HL-60 (cell line): ENCODE measurements around the gene EIF5.

Experiments
- DNase-seq, 2 experiments: peaks; one replicate each; pipeline ENCODE4 v3.0.0-alpha.2; 2010 to 2020; ENCODE audit warnings: low read depth in 1 of 2, low spot score in 1 of 2
- H3K27ac ChIP-seq: fragments of 250-450 bp; sonication (Bioruptor Pico); replicated peaks from 2 replicates; pipeline ENCODE4 v1.5.1; 2020; ENCODE audit warnings: mild to moderate bottlenecking, moderate library complexity
- H3K27me3 ChIP-seq: fragments of 250-450 bp; sonication (Bioruptor Pico); 2 replicates; pipeline ENCODE4 v1.5.1; 2021; ENCODE audit warnings: mild to moderate bottlenecking, moderate library complexity; ENCODE audit not compliant: insufficient read depth, poor library complexity, severe bottlenecking
- H3K4me3 ChIP-seq: replicated peaks from 2 replicates; pipeline ENCODE4 v1.5.1; 2011; ENCODE audit warnings: mild to moderate bottlenecking, control low read depth, low read length; ENCODE audit not compliant: insufficient read depth
- GABPA ChIP-seq: IDR thresholded peaks from 2 replicates; pipeline ENCODE4 v1.6.1; 2012; ENCODE audit warnings: low read depth
- POLR2AphosphoS5 ChIP-seq: IDR thresholded peaks from 2 replicates; pipeline ENCODE4 v1.6.1; 2012; ENCODE audit warnings: low read depth
- SPI1 ChIP-seq: IDR thresholded peaks from 2 replicates; pipeline ENCODE4 v1.6.1; 2012; ENCODE audit warnings: low read depth, mild to moderate bottlenecking, borderline replicate concordance
- TF ChIP-seq, protein P1 (sequence below): IDR thresholded peaks from one replicate; pipeline ENCODE4 v1.5.1; 2011; ENCODE audit warnings: low read length, control low read depth, inconsistent platforms; ENCODE audit not compliant: insufficient read depth
- TF ChIP-seq, protein P2 (sequence below): IDR thresholded peaks from 2 replicates; pipeline ENCODE4 v1.6.1; 2012; ENCODE audit warnings: low read depth; ENCODE audit not compliant: insufficient replicate concordance

The EIF5 gene

DNA sequence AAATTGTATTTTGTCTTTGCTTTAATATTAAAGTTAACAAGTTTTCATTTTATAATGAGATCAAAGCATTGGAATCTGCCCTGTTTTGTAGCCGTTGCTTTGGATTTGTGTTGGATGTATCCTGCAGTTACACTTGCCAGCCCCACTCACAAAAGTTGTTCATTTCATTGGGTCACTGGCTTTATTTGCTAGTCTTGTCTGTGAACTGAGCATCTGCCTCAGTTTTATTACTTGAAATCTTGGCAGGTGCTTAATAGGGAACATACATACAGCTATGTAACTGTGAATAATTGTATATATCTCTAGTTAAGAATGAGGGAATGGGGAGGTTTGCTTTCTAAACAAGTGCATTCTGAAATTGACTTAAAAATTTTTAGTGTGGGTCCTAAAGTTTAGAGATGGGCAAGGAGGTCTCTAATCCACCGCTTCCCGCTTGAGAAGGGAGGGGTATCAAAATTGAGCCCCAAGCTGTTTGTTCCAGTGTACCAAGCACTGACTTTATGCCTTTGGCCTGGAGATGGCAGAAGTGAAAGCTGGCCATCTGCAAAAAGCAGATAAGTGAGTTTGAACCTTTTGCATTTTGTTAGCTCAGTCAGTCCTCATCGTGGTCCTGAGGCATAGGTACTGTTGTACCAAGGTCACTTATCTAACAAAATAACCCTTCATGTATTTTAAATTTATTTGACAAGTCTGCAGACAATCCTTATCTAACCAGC is 9.3 kb downstream of the EIF5 start:
- TF ChIP-seq GABPA: no peak
- no peak; the same call in 1 of the 2 replicates for TF ChIP-seq POLR2AphosphoS5
- TF ChIP-seq, protein P1, sequence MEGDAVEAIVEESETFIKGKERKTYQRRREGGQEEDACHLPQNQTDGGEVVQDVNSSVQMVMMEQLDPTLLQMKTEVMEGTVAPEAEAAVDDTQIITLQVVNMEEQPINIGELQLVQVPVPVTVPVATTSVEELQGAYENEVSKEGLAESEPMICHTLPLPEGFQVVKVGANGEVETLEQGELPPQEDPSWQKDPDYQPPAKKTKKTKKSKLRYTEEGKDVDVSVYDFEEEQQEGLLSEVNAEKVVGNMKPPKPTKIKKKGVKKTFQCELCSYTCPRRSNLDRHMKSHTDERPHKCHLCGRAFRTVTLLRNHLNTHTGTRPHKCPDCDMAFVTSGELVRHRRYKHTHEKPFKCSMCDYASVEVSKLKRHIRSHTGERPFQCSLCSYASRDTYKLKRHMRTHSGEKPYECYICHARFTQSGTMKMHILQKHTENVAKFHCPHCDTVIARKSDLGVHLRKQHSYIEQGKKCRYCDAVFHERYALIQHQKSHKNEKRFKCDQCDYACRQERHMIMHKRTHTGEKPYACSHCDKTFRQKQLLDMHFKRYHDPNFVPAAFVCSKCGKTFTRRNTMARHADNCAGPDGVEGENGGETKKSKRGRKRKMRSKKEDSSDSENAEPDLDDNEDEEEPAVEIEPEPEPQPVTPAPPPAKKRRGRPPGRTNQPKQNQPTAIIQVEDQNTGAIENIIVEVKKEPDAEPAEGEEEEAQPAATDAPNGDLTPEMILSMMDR: no peak
- TF ChIP-seq, protein P2, sequence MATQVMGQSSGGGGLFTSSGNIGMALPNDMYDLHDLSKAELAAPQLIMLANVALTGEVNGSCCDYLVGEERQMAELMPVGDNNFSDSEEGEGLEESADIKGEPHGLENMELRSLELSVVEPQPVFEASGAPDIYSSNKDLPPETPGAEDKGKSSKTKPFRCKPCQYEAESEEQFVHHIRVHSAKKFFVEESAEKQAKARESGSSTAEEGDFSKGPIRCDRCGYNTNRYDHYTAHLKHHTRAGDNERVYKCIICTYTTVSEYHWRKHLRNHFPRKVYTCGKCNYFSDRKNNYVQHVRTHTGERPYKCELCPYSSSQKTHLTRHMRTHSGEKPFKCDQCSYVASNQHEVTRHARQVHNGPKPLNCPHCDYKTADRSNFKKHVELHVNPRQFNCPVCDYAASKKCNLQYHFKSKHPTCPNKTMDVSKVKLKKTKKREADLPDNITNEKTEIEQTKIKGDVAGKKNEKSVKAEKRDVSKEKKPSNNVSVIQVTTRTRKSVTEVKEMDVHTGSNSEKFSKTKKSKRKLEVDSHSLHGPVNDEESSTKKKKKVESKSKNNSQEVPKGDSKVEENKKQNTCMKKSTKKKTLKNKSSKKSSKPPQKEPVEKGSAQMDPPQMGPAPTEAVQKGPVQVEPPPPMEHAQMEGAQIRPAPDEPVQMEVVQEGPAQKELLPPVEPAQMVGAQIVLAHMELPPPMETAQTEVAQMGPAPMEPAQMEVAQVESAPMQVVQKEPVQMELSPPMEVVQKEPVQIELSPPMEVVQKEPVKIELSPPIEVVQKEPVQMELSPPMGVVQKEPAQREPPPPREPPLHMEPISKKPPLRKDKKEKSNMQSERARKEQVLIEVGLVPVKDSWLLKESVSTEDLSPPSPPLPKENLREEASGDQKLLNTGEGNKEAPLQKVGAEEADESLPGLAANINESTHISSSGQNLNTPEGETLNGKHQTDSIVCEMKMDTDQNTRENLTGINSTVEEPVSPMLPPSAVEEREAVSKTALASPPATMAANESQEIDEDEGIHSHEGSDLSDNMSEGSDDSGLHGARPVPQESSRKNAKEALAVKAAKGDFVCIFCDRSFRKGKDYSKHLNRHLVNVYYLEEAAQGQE: no peak
- no peak for TF ChIP-seq SPI1
- no peaks in the 10 kb centered on the region for H3K27me3 ChIP-seq
- no peak for DNase-seq
- H3K27ac ChIP-seq: no peak overlapping the region
- H3K4me3 ChIP-seq: no peak overlapping the region

GRCh38 chr14:103343905-103344797 is 10.1 kb downstream of the EIF5 start:
- TF ChIP-seq GABPA (no peak), POLR2AphosphoS5 (peak; percentile 41; the same call in 1 of the 2 replicates), SPI1 (no peak)
- TF ChIP-seq, protein P1: no peak
- TF ChIP-seq, protein P2: no peak
- no peak overlapping the region for H3K4me3 ChIP-seq
- no peaks in the 10 kb centered on the region for H3K27me3 ChIP-seq
- no peak overlapping the region for H3K27ac ChIP-seq
- DNase-seq: no peak

DNA sequence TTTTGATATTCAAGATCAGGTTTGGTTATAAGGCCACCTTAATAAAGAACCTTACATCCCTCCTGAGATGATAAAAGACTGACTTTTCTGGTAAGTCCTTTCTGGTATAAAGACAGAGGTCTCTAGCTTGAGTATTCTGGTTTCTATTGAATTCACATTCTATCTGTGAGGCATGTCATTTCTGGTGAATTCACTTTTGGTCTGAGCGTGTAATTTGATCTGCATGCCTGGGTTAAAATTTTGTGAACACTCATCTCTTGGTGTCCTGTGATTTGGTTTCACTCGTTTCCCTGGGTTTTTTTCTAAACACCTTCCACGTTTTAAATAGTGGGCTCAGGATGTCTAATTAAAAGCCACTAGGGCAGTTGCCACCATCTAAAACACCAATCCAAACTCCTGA is 12.2 kb downstream of the EIF5 start:
- H3K27ac ChIP-seq: no peak overlapping the region
- DNase-seq: no peak
- TF ChIP-seq, protein P1: no peak
- TF ChIP-seq POLR2AphosphoS5: no peak
- TF ChIP-seq, protein P2: no peak
- no peak for TF ChIP-seq SPI1
- TF ChIP-seq GABPA: no peak

More for the DNA sequence above, 12.2 kb downstream of the EIF5 start:
- Histone ChIP-seq H3K27me3 (no peaks in the 10 kb centered on the region), H3K4me3 (no peak overlapping the region)
